Mucosa of rectum (tissue), 2 donors: Measurements from ENCODE around the gene RFFL.
A peak's percentile ranks its signal among the peaks of the same experiment; 100 is the strongest.

Experiments used
- H3K27ac ChIP-seq, 2 donors: one replicate each; pipeline ENCODE4 v1.7.0; 2013; ENCODE audit warnings: inconsistent platforms in 2 of 2, low read depth in 2 of 2, low read length in 2 of 2
- H3K27me3 ChIP-seq, 2 donors: one replicate each; pipeline ENCODE4 v1.7.0; 2013; ENCODE audit warnings: low read length in 2 of 2; ENCODE audit not compliant: control insufficient read depth in 2 of 2, insufficient read depth in 2 of 2
- H3K36me3 ChIP-seq, 2 donors: one replicate each; pipeline ENCODE4 v1.7.0; 2013; ENCODE audit warnings: low read length in 2 of 2; ENCODE audit not compliant: control insufficient read depth in 2 of 2, insufficient read depth in 2 of 2
- H3K4me1 ChIP-seq, 2 donors: one replicate each; pipeline ENCODE4 v1.7.0; 2013; ENCODE audit warnings: low read length in 2 of 2, mild to moderate bottlenecking in 1 of 2; ENCODE audit not compliant: control insufficient read depth in 2 of 2, insufficient read depth in 2 of 2
- H3K4me3 ChIP-seq, 2 donors: one replicate each; pipeline ENCODE4 v1.7.0; 2013; ENCODE audit warnings: low read length in 2 of 2
- H3K9ac ChIP-seq, 2 donors: one replicate each; pipeline ENCODE4 v1.7.0; 2013; ENCODE audit warnings: low read length in 2 of 2, low read depth in 1 of 2, mild to moderate bottlenecking in 1 of 2
- H3K9me3 ChIP-seq, 2 donors: one replicate each; pipeline ENCODE4 v1.7.0; 2013; ENCODE audit warnings: low read length in 2 of 2; ENCODE audit not compliant: control insufficient read depth in 2 of 2
- donor health status: healthy.
- donor health status: Normal muscosa, but diverticular disease.

RFFL gene

GRCh38 chr17:35068249-35068648 lies 4.7 kb upstream of the RFFL start:
- no peaks in the 10 kb centered on the region for H3K9me3 ChIP-seq
- H3K27ac ChIP-seq: no peak overlapping the region
- no peak overlapping the region for H3K9ac ChIP-seq
- peaks cover 16 to 17% of the 10 kb centered on the region in 2 donors for H3K4me1 ChIP-seq
- no peaks in the 10 kb centered on the region for H3K27me3 ChIP-seq
- no peak overlapping the region for H3K4me3 ChIP-seq
- H3K36me3 ChIP-seq: no peaks in the 10 kb centered on the region

GRCh38 chr17:35065880-35066279 lies 2.4 kb upstream of the RFFL start:
- no peak overlapping the region for H3K27ac ChIP-seq
- no peak overlapping the region for H3K9ac ChIP-seq
- peaks cover 14 to 17% of the 10 kb centered on the region in 2 donors for H3K4me1 ChIP-seq
- no peaks in the 10 kb centered on the region for H3K9me3 ChIP-seq
- H3K27me3 ChIP-seq: no peaks in the 10 kb centered on the region
- peaks cover 3 to 4% of the 10 kb centered on the region in 2 donors for H3K36me3 ChIP-seq
- no peak overlapping the region for H3K4me3 ChIP-seq

GRCh38 chr17:35064516-35065215 lies 1.2 kb upstream of the RFFL start:
- no peak overlapping the region for H3K9ac ChIP-seq
- peaks cover 14 to 17% of the 10 kb centered on the region in 2 donors for H3K4me1 ChIP-seq
- H3K9me3 ChIP-seq: no peaks in the 10 kb centered on the region
- no peak overlapping the region for H3K4me3 ChIP-seq
- peak overlapping the region in 1 of 2 donors; percentile 80 for H3K27ac ChIP-seq
- H3K36me3 ChIP-seq: peaks cover 3 to 6% of the 10 kb centered on the region in 2 donors
- H3K27me3 ChIP-seq: no peaks in the 10 kb centered on the region

GRCh38 chr17:35062308-35062707 lies 1.2 kb downstream of the RFFL start:
- no peak overlapping the region for H3K4me3 ChIP-seq
- no peak overlapping the region for H3K9ac ChIP-seq
- H3K4me1 ChIP-seq: peaks cover 8 to 12% of the 10 kb centered on the region in 2 donors
- no peak overlapping the region for H3K27ac ChIP-seq
- no peaks in the 10 kb centered on the region for H3K9me3 ChIP-seq
- H3K27me3 ChIP-seq: no peaks in the 10 kb centered on the region
- peaks cover 3 to 6% of the 10 kb centered on the region in 2 donors for H3K36me3 ChIP-seq

- no peak overlapping the region for H3K27ac ChIP-seq
- no peaks in the 10 kb centered on the region for H3K9me3 ChIP-seq
- peaks cover 0 to 7% of the 10 kb centered on the region in 2 donors for H3K4me1 ChIP-seq
- H3K4me3 ChIP-seq: no peak overlapping the region
- no peaks in the 10 kb centered on the region for H3K27me3 ChIP-seq
- H3K9ac ChIP-seq: no peak overlapping the region
- H3K36me3 ChIP-seq: peaks cover 3 to 6% of the 10 kb centered on the region in 2 donors
These were observed 6.1 kb downstream of the RFFL start for GRCh38 chr17:35057332-35057915.

GRCh38 chr17:35056013-35056412 lies 7.5 kb downstream of the RFFL start:
- Histone ChIP-seq H3K9me3 (no peaks in the 10 kb centered on the region), H3K4me3 (no peak overlapping the region), H3K27ac (no peak overlapping the region), H3K4me1 (peaks cover 8 to 15% of the 10 kb centered on the region in 2 donors), H3K27me3 (no peaks in the 10 kb centered on the region), H3K9ac (no peak overlapping the region), H3K36me3 (peaks cover under 1 to 4% of the 10 kb centered on the region in 2 donors)

- H3K27me3 ChIP-seq: no peaks in the 10 kb centered on the region
- peak overlapping the region in 1 of 2 donors; percentile 78 for H3K27ac ChIP-seq
- no peaks in the 10 kb centered on the region for H3K36me3 ChIP-seq
- peaks cover 16 to 23% of the 10 kb centered on the region in 2 donors for H3K4me1 ChIP-seq
- no peak overlapping the region for H3K9ac ChIP-seq
- H3K9me3 ChIP-seq: no peaks in the 10 kb centered on the region
- H3K4me3 ChIP-seq: no peak overlapping the region
These were observed 10.3 kb downstream of the RFFL start for GRCh38 chr17:35053204-35053603.

GRCh38 chr17:35052780-35053179 lies 10.7 kb downstream of the RFFL start:
- Histone ChIP-seq H3K36me3 (no peaks in the 10 kb centered on the region), H3K27ac (peak overlapping the region in 1 of 2 donors; percentile 78), H3K9ac (no peak overlapping the region), H3K4me1 (peaks cover 16 to 23% of the 10 kb centered on the region in 2 donors), H3K4me3 (no peak overlapping the region), H3K27me3 (no peaks in the 10 kb centered on the region), H3K9me3 (no peaks in the 10 kb centered on the region)

- H3K27ac ChIP-seq: peak overlapping the region; percentile 77 to 78
- H3K9ac ChIP-seq: no peak overlapping the region
- H3K9me3 ChIP-seq: no peaks in the 10 kb centered on the region
- H3K4me1 ChIP-seq: peaks cover 16 to 23% of the 10 kb centered on the region in 2 donors
- H3K36me3 ChIP-seq: no peaks in the 10 kb centered on the region
- H3K27me3 ChIP-seq: no peaks in the 10 kb centered on the region
- H3K4me3 ChIP-seq: peak overlapping the region in 1 of 2 donors; percentile 34
These were observed 11.3 kb downstream of the RFFL start for GRCh38 chr17:35052241-35052610.

- peak overlapping the region; percentile 77 to 78 for H3K27ac ChIP-seq
- H3K4me3 ChIP-seq: peak overlapping the region in 1 of 2 donors; percentile 55
- no peaks in the 10 kb centered on the region for H3K27me3 ChIP-seq
- no peaks in the 10 kb centered on the region for H3K9me3 ChIP-seq
- no peaks in the 10 kb centered on the region for H3K36me3 ChIP-seq
- peak overlapping the region; percentile 2 to 5 for H3K9ac ChIP-seq
- H3K4me1 ChIP-seq: peaks cover 18 to 26% of the 10 kb centered on the region in 2 donors
These were observed 11.8 kb downstream of the RFFL start for GRCh38 chr17:35051579-35052240.
